HG03575 (cell line): ENCODE results near the gene PLXNA3.

Experiments
- ATAC-seq: cut with Tn5 transposase; IDR thresholded peaks from one replicate; pipeline ENCODE4 v1.9.1; 2021; ENCODE audit not compliant: unreplicated experiment, insufficient number of reproducible peaks, low FRiP score; ENCODE audit errors: extremely low read depth

The PLXNA3 gene

DNA sequence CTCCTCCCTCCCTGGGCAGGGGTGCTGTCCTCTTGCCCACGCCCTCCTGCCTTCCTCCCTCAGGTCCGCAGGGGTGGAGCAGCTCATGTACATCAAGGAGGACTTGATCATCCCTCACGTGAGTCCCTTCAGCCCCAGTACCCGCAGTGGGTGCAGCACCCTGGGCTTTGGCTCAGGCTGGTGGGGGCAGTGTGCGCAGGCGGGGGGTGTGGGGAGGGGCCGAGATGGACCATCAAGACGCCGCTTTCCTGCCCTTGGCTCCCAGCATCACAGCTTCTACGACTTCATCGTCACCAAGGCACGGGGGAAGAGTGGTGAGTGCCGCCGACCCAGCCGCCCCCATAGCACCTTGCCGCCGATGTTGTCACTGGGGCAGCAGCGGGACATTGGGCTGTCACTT, 8.5 kb upstream of the PLXNA3 start:
- no peak for ATAC-seq

DNA sequence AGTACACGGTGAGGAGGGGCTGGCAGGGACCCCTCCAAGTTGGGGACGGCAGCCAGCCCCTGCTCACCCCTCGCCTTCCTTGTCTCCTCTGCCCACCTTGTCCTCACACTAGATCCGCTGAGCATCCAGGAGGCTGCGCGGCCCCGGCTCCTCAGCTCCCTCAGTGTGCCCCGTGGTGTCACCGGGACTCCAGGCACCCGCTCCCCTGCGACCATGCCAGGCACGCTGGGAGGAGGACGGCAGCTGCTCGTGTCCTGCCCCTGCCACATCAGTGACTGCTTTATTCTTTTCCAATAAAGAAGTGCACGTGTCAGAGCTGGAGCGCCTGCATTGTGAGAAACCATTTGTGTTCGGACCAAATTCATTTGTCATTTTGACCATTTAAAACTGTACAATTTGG, 7.8 kb upstream of the PLXNA3 start:
- ATAC-seq = no peak

- no peak for ATAC-seq
These were observed 5.3 kb upstream of the PLXNA3 start for GRCh38 chrX:154452823-154453222.

- no peak for ATAC-seq
These were observed 478 bp upstream of the PLXNA3 start for GRCh38 chrX:154457491-154458115.

- no peak for ATAC-seq
These were observed 1.1 kb downstream of the PLXNA3 start for GRCh38 chrX:154458954-154459778.

GRCh38 chrX:154459832-154460231, 1.8 kb downstream of the PLXNA3 start:
- ATAC-seq = no peak

- ATAC-seq = no peak
These were observed 2.2 kb downstream of the PLXNA3 start for GRCh38 chrX:154460326-154460725.

DNA sequence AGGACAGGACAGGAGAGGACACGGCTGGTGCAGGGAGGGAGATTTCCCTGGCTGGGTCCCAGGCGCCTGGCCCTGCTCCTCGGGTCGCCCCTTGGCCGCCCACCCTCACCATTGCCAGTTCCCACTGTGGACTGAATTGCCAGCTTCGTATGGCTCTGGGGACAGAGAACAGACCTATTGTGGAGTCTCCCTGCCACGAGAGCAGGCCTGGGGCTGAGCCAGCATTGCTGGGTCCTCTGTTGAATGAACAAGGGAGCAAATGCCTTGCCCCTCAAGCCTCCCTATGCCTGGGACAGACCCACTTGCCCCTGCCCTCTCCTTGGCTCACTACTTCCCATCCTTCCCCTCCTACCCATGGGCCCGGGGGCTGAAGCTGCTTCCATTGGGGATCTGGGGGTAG, 4.3 kb downstream of the PLXNA3 start:
- ATAC-seq = no peak

GRCh38 chrX:154463611-154464220, 5.6 kb downstream of the PLXNA3 start:
- ATAC-seq = no peak

GRCh38 chrX:154464806-154465365, 6.8 kb downstream of the PLXNA3 start:
- ATAC-seq = no peak

DNA sequence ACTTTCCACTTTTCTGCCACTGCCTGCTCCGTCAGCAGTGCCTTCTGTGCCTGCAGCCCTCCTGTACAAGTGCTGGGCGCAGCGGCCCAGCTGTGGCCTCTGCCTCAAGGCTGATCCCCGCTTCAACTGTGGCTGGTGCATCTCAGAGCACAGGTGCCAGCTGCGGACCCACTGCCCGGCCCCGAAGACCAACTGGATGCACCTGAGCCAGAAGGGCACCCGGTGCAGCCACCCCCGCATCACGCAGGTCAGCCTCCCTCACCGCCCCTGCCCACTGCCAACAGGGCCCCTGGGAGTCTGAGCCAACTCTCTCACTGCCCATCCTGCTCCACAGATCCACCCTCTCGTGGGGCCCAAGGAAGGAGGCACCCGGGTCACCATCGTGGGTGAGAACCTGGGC, 7.5 kb downstream of the PLXNA3 start:
- no peak for ATAC-seq

GRCh38 chrX:154466036-154466435, 8.0 kb downstream of the PLXNA3 start:
- ATAC-seq = no peak

GRCh38 chrX:154466907-154467306, 8.8 kb downstream of the PLXNA3 start:
- ATAC-seq = no peak

- ATAC-seq = no peak
These were observed 9.5 kb downstream of the PLXNA3 start for GRCh38 chrX:154467556-154467955.

DNA sequence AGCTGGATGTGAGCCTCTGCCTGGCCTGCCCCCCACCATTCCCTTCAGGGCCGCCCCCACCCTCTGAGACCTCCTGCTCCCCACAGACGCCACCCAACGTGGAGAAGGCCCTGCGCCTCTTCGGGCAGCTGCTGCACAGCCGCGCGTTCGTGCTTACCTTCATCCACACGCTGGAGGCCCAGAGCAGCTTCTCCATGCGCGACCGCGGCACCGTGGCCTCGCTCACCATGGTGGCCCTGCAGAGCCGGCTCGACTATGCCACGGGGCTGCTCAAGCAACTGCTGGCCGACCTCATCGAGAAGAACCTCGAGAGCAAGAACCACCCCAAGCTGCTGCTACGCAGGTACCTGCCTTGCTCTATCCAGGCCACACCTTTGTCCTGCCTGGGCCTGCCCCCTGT, 10.1 kb downstream of the PLXNA3 start:
- no peak for ATAC-seq

DNA sequence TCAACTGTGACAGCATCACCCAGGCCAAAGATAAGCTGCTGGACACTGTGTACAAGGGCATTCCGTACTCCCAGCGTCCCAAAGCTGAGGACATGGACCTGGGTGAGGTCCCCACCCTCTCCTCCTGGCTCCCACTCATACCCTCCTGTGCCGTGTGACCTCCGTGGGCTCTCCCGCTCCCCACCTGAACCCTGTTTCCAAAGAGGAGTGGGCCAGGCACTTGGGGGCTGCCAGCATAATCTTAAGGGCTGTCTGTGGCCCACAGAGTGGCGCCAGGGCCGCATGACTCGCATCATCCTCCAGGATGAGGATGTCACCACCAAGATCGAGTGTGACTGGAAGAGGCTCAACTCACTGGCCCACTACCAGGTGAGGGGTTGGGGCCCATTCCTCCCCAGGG, 11.0 kb downstream of the PLXNA3 start:
- ATAC-seq = no peak

DNA sequence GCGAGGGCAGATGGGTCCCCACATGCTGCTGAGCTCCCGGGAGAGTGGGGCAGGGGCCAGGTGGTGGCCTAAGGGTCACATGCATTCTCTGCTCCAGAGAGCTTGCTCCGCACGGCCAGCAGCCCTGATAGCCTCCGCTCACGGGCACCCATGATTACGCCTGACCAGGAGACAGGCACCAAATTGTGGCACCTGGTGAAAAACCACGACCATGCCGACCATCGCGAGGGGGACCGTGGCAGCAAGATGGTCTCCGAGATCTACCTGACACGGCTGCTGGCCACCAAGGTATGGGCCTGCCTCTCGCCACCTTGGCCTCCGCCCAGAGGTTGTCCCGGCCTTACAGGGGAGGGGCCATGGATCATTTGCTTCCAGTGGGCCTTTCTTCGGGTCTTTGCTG, 11.8 kb downstream of the PLXNA3 start:
- ATAC-seq = no peak

GRCh38 chrX:154470434-154470833, 12.4 kb downstream of the PLXNA3 start:
- no peak for ATAC-seq

GRCh38 chrX:154470914-154471568, 13.0 kb downstream of the PLXNA3 start:
- ATAC-seq = no peak
